Epidermal melanocyte (primary cell): ENCODE results near the gene ETS1.

Source experiments
- DNase-seq: peaks from one replicate; pipeline ENCODE4 v3.0.0; 2011; ENCODE audit warnings: low spot score; ENCODE audit not compliant: insufficient read length

Gene ETS1

GRCh38 chr11:128520888-128521681 lies 66.3 kb downstream of the ETS1 start:
- DNase-seq, result no peak

GRCh38 chr11:128520206-128520887 lies 67.0 kb downstream of the ETS1 start:
- no peak for DNase-seq

DNA sequence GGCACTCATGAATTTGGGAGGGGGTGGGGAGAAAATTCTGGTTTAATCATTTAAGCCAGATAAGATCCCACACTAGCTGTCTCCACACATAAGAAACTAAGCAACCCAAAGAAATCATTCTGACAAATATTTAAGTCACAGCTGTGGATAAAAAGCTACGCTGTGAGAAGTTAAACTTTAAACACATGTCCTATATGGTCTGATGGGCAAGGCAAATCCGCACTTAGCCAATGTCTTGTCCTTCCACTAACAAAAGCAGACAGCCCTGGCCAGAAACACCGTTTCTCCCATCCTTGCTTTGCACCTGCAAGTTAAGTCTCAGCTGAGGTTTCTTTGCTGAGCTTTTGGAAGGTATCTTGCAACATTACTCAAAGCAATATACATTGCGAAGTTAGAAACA lies 68.0 kb downstream of the ETS1 start:
- DNase-seq, result no peak

- no peak for DNase-seq
Observed at GRCh38 chr11:128518493-128519207, 68.7 kb downstream of the ETS1 start.

GRCh38 chr11:128517451-128518230 lies 69.7 kb downstream of the ETS1 start:
- DNase-seq, result no peak

GRCh38 chr11:128516886-128517285 lies 70.5 kb downstream of the ETS1 start:
- no peak for DNase-seq

GRCh38 chr11:128515826-128516778 lies 71.3 kb downstream of the ETS1 start:
- DNase-seq, result no peak

DNA sequence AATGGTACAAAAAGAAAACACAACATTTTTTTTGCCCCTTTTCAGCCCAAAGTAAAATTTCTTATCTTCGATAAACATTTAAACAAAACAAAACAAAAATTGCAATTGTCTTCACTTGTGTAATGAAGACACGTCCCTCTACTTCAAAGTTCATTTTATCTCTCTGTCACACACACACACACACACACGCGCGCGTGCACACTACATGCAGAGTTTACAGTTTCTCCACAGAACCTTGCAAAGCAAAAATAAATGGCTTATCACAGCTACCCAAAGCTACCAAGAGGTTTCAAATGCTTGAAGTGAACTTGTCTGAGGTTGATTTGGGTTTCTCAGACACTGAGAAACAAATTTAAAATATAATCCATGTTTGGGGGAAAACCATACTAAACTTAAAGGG lies 72.3 kb downstream of the ETS1 start:
- DNase-seq, result no peak

- DNase-seq, result no peak
Observed at GRCh38 chr11:128513915-128514681, 73.3 kb downstream of the ETS1 start.

- DNase-seq, result no peak
Observed at GRCh38 chr11:128512474-128512996, 74.8 kb downstream of the ETS1 start.

DNA sequence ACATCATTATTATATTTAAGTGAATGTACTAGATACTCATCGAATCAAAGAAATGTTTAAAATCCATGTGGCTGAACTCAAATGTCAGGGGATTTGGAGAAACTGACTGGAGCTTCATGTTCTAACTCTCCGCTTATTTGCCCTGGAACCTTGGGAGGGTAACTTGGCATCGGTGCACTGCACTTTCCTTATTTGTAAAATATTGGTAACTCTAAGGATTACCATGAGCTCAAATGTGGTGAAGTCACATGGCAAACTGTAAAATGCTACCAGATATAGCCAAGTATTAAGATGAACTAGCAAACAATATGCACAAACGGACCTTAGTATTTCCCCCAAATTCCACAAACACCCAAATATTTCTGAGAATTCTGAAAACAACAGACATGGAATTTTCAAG lies 75.6 kb downstream of the ETS1 start:
- no peak for DNase-seq

GRCh38 chr11:128509621-128510389 lies 77.6 kb downstream of the ETS1 start:
- no peak for DNase-seq

DNA sequence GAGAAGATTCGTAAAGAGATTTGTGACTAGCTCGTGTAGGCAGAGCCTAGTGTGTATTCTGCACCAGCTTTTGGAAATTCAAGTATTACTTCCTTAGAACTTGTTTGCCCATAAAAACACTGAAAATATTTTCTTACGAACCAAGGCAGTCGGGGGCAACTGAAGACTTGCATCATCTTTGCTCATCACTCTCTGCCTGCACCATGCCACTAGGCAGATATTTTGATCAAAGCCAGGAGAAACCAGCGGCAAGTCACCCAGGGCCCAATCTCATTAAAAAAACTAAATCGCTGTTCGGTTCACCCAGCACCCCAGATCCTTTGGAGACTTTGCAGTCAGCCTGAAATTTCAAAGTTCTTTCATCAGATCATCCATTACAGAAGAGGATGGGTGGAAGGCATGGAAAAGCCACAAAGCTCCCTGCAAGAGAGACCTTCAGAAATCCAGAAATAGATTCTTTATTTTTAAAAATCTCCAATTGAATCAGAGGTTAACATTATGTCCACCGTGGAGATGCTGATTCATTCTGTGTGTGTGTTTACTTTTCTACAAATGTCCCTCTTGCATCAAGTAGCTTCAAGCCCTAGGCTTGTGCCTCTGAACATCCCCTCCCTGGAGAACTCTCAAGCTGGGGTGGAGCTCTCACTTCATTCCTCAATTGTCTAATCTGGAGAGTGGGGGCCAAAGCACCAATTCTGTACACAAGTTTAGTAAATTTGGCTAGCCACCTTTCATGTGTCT lies 78.4 kb downstream of the ETS1 start:
- no peak for DNase-seq

DNA sequence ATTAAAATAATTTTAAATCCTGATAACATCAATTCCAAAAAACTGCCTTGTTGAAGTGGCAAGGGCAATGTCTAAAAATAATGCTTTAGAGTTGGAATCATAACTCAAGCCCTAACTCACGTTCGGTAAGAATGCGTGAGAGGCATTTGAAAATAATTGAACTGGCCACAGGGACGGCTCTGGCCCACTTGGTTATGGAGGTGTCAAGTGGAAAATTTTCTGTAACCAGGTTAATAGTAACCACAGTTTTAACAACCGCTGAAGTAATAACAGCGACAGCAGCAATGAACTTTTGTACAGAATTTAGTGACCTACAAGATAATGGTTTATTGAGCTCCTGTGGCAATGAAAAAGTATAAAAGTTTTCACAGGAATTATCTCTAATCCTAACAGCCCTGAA lies 79.4 kb downstream of the ETS1 start:
- no peak for DNase-seq

GRCh38 chr11:128506999-128507611 lies 80.3 kb downstream of the ETS1 start:
- DNase-seq, result peak; percentile 42

GRCh38 chr11:128506356-128506755 lies 81.0 kb downstream of the ETS1 start:
- no peak for DNase-seq

- DNase-seq, result no peak
Observed at GRCh38 chr11:128505449-128506065, 81.8 kb downstream of the ETS1 start.
